ENCODE data around the gene ZNF439.
"Not testable (repeated sequence)": the region's sequence is repeated elsewhere in the genome, so short reads cannot be mapped to it uniquely, and the experiment has no call there.

Gene ZNF439

GRCh38 chr19:11872624-11873023 lies 24.1 kb downstream of the ZNF439 start:
- DNase-seq: no peak

GRCh38 chr19:11873762-11874161 lies 25.2 kb downstream of the ZNF439 start:
- DNase-seq: no peak

- peak; percentile 31 for DNase-seq
Measured at GRCh38 chr19:11879687-11880266, 31.3 kb downstream of the ZNF439 start.

GRCh38 chr19:11880598-11880997 lies 32.1 kb downstream of the ZNF439 start:
- DNase-seq: no peak

DNA sequence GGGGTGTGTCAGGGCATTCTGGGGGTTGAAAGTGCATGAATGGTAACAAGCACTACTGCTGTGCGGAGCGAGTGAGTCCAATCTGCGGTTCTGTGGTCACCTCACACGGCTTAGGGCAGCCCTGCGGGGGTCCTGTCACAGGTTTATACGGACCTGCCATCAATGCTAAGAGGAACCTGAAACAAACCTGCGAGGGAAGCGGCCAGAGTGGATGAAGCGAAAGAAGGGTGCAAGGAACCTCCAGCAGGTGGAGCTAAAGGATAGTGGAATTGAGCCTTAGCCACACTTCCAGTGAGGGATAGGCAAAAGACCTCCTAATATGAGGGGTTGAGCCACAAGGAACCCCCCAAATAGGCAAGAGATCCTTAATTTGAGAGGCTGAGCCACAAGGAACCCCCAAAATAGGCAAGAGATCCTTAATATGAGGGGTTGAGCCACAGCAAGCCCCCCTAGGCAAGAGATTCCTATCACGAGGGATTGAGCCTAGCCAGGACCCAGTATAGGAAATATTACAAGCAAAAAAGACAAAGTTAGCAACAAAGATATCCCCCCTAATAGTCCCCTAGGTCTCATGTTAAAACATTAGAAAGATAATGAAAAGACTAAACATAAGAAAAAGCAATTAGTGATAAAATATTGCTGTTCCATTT lies 32.8 kb downstream of the ZNF439 start:
- peak; percentile 55 for DNase-seq

DNA sequence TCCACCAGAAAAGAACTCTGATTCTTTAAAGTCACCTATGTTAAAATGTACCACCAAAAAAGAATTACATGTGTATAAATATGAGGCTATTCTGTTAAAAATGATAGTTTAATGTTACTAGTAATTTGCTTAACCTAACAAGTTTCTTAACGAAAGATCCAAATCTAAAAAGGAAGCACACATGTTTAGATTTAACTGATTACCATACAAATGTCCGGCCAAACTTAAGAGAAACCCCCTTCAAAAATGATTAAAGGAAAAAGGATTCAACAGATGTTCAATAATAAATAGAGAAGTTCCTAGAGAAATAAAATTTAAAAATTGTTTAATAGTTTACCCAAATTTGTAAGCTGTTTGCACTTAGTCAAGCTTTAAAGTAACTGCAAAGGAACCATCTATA lies 34.1 kb downstream of the ZNF439 start:
- DNase-seq: no peak

- DNase-seq: no peak
Measured at GRCh38 chr19:11887234-11887610, 38.7 kb downstream of the ZNF439 start.

GRCh38 chr19:11887611-11888531 lies 39.3 kb downstream of the ZNF439 start, which contains the start of gene ZNF69:
Gene ZNF69 (plus strand): TSS chr19:11887782. CDS start chr19:11887924, 142 bp downstream.
- peak; percentile 13 for DNase-seq

DNA sequence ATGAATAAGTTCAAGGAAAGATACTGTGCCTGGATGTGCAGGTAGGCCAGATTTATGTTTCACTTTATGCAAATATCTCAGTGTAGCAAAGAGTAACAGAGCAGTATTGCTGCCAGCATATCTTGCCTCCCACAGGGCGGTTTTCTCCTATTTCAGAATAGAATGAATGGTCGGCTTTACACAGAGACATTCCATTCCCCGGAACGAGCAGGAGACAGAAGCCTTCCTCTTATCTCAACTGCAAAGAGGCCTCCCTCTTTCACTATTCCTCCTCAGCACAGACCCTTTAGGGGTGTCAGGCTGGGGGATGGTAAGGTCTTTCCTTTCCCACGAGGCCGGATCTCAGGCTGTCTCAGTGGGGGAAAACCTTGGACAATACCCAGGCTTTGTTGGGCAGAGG lies 41.4 kb downstream of the ZNF439 start:
- not testable (repeated sequence) for DNase-seq

- DNase-seq: no peak
Measured at GRCh38 chr19:11890634-11891033, 42.1 kb downstream of the ZNF439 start.

GRCh38 chr19:11894851-11895250 lies 46.3 kb downstream of the ZNF439 start:
- no peak for DNase-seq

GRCh38 chr19:11902228-11902627 lies 53.7 kb downstream of the ZNF439 start:
- no peak for DNase-seq

DNA sequence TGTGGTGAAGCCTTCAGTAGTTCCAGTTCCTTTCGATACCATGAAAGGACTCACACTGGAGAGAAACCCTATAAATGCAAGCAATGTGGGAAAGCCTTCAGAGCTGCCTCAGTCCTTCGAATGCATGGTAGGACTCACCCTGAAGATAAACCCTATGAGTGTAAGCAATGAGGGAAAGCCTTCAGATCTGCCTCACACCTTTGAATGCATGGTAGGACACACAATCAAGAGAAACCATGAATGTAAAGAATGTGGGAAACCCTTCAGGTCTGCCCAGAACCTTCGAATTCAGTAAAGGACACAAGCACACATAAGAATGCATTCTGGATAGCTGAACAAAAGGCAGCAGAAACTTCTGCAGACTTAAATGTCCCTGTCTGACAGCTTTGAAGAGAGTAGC lies 57.4 kb downstream of the ZNF439 start:
- no peak for DNase-seq

DNA sequence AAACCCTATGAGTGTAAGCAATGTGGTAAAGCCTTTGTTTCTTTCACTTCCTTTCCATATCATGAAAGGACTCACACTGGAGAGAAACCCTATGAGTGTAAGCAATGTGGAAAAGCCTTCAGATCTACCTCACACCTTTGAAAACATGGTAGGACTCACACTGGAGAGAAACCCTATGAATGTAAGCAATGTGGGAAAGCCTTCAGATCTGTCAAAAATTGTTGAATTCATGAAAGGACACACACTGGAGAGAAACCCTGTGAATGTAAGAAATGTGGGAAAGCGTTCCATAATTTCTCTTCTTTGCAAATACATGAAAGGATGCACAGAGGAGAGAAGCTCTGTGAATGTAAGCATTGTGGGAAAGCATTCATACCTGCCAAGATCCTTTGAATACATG lies 63.4 kb downstream of the ZNF439 start:
- not testable (repeated sequence) for DNase-seq

- DNase-seq: not testable (repeated sequence)
Measured at GRCh38 chr19:11914417-11915051, 66.0 kb downstream of the ZNF439 start.

All from activated CD4-positive, alpha-beta T cell treated with anti-CD3 and anti-CD28 coated beads, Interleukin-2, Interleukin-6, amounts not matched to agents 100 ng/mL and 50 ng/mL, durations not matched to agents 16 hours and 8 hours (primary cell).